ENCODE measurements around the gene SAA4.

The SAA4 gene

DNA sequence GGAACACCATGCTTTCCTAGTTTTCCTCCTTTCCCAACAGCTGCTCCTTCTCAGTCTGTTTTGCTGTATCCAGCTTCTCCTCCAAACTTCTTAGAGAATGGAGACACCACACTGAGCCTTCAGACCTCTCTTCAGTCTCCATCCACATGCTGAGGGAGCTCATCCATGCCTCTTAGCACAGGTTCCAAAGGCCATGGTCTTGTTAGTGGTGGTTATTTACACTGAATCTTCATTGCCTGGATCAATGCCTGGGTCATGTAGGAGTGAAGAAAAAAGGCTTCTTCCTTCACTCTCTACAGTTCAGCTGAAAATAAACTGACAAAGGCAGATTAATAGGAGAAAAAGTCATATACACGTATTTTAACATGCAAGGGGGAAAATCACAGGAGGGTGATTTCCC lies 3.1 kb upstream of the SAA4 start:
- Histone ChIP-seq H3K9ac (ENCODE audit: low read length) (no peak overlapping the region), H3K4me3 (ENCODE audit: low read length) (no peak overlapping the region), H3K4me1 (ENCODE audit: control insufficient read depth, insufficient read depth, low read length) (no peaks in the 10 kb centered on the region), H3K36me3 (ENCODE audit: control insufficient read depth, insufficient read depth, low read length) (no peaks in the 10 kb centered on the region), H3K27ac (ENCODE audit: low read depth, low read length) (no peak overlapping the region), H3K27me3 (ENCODE audit: control insufficient read depth, insufficient read depth, low read length) (no peaks in the 10 kb centered on the region)

DNA sequence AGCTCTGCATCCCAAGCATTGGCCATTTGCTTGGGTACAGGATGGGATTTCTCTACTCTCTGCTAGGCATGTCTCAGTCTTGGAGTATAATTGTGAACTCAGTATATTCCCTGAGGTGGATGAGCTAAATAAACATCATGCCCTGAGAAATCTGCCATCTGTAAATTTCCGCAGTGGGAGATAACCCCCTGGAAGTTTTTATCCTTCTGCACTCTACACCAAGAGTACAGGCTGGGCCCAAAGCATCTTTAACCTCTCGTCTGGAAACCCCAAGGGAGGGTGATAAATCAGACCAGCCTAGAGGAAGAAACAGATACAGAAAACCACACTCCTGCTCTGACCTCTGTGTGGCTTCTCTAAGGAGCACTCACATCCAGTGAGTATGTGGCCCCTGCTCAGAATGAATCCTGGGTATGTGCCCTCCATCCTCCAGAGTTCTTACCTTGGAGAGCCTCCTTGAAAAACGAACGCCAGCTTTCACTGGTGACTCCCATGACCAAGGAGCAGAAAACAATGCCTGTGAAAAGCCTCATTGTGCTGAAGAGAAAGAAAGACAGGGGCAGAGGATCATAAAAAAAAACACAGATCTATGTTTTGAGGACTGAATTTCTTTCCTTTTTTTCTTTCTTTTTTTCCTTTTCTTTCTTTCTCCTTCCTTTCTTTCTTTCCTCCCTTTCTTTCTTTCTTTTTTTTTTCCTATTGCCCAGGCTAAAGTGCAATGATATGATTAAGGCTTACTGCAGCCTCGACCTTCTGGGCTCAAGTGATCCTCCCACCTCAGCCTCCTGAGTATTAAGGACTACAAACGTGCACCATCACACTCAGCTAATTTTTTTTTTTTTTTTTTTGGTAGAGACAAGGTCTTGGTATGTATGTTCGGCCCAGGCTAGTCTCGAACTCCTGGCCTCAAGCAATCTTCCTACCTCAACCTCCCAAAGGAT lies 938 bp downstream of the SAA4 start:
- no peaks in the 10 kb centered on the region for H3K36me3 ChIP-seq (ENCODE audit: control insufficient read depth, insufficient read depth, low read length)
- H3K27ac ChIP-seq (ENCODE audit: low read depth, low read length), result no peak overlapping the region
- no peaks in the 10 kb centered on the region for H3K4me1 ChIP-seq (ENCODE audit: control insufficient read depth, insufficient read depth, low read length)
- no peak overlapping the region for H3K9ac ChIP-seq (ENCODE audit: low read length)
- H3K27me3 ChIP-seq (ENCODE audit: control insufficient read depth, insufficient read depth, low read length), result no peaks in the 10 kb centered on the region
- H3K4me3 ChIP-seq (ENCODE audit: low read length), result no peak overlapping the region

DNA sequence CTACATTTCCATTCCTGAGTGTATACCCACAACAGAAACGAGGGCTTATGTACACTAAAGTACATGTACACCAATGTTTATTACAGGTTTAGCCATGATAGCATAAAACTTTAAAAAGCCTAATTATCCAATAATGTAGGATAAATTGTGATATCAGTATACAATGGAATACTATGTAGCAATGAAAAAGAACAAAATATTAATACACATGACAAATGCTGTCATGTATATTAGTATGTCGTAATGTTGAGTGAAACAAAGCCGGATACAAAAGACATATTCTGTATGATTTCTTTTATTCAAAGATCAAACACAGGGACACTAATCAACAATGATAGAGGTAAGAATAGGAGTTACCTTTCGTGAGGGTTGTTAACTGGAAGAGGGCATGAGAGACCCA lies 2.7 kb downstream of the SAA4 start:
- Histone ChIP-seq H3K27me3 (ENCODE audit: control insufficient read depth, insufficient read depth, low read length) (no peaks in the 10 kb centered on the region), H3K4me3 (ENCODE audit: low read length) (no peak overlapping the region), H3K27ac (ENCODE audit: low read depth, low read length) (no peak overlapping the region), H3K36me3 (ENCODE audit: control insufficient read depth, insufficient read depth, low read length) (no peaks in the 10 kb centered on the region), H3K4me1 (ENCODE audit: control insufficient read depth, insufficient read depth, low read length) (no peaks in the 10 kb centered on the region), H3K9ac (ENCODE audit: low read length) (no peak overlapping the region)

DNA sequence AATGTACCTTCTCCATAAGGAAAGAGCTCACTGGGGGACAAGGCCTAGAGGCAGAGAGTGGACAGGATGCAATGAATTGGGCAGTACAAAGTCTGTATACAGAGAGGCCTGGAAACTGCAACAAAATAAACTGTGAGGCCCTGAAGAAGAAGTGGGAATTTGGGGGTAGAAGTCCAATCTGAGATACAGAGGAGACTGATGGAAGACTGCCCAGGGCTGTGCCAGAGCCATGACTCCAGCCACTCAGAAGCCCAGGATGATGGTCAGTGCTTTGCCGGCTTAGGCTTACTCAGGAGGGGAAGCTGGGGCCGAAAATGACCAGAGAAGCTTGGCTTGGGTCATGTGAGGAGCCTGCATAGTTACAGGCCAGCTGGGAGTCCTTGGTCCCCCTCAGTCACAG lies 5.7 kb downstream of the SAA4 start:
- Histone ChIP-seq H3K4me1 (ENCODE audit: control insufficient read depth, insufficient read depth, low read length) (no peaks in the 10 kb centered on the region), H3K27me3 (ENCODE audit: control insufficient read depth, insufficient read depth, low read length) (no peaks in the 10 kb centered on the region), H3K4me3 (ENCODE audit: low read length) (no peak overlapping the region), H3K36me3 (ENCODE audit: control insufficient read depth, insufficient read depth, low read length) (no peaks in the 10 kb centered on the region), H3K27ac (ENCODE audit: low read depth, low read length) (no peak overlapping the region), H3K9ac (ENCODE audit: low read length) (no peak overlapping the region)

DNA sequence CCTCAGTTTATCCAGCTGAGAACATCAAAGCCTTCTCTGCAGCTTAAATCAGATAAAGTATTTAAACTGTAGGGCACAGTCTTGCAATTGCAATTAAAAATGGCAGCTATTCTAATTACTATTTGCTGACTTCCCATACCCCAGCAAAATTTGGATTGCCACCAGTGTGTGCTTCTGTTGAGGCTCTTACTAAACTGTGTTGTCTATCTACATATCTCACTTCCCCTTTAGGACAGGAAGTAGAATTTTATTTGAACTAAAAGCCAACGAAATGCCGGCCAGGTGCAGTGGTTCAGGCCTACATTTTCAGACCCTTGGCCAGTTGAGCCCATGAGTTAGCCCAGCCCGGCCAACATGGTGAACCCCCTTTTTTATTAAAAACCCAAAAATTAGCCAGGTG lies 7.1 kb downstream of the SAA4 start:
- Histone ChIP-seq H3K4me3 (ENCODE audit: low read length) (no peak overlapping the region), H3K27me3 (ENCODE audit: control insufficient read depth, insufficient read depth, low read length) (no peaks in the 10 kb centered on the region), H3K4me1 (ENCODE audit: control insufficient read depth, insufficient read depth, low read length) (no peaks in the 10 kb centered on the region), H3K27ac (ENCODE audit: low read depth, low read length) (no peak overlapping the region), H3K9ac (ENCODE audit: low read length) (no peak overlapping the region), H3K36me3 (ENCODE audit: control insufficient read depth, insufficient read depth, low read length) (no peaks in the 10 kb centered on the region)

DNA sequence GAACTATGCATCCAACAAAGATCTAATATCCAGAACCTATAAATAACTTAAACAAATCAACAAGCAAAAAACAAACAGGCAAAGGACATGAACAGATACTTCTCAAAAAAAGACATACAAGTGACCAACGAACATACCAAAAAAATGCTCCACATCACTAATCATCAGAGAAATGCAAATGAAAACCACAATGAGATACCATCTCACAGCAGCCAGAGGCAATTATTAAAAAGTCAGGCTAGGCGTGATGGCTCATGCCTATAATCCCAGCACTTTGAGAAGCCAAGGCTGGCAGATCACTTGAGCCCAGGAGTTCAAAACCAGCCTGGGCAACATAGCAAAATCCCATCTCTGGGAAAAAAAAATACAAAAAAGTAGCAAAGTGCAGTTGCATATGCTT lies 10.7 kb downstream of the SAA4 start:
- Histone ChIP-seq H3K9ac (ENCODE audit: low read length) (no peak overlapping the region), H3K36me3 (ENCODE audit: control insufficient read depth, insufficient read depth, low read length) (no peaks in the 10 kb centered on the region), H3K27ac (ENCODE audit: low read depth, low read length) (no peak overlapping the region), H3K27me3 (ENCODE audit: control insufficient read depth, insufficient read depth, low read length) (no peaks in the 10 kb centered on the region), H3K4me1 (ENCODE audit: control insufficient read depth, insufficient read depth, low read length) (no peaks in the 10 kb centered on the region), H3K4me3 (ENCODE audit: low read length) (no peak overlapping the region)

DNA sequence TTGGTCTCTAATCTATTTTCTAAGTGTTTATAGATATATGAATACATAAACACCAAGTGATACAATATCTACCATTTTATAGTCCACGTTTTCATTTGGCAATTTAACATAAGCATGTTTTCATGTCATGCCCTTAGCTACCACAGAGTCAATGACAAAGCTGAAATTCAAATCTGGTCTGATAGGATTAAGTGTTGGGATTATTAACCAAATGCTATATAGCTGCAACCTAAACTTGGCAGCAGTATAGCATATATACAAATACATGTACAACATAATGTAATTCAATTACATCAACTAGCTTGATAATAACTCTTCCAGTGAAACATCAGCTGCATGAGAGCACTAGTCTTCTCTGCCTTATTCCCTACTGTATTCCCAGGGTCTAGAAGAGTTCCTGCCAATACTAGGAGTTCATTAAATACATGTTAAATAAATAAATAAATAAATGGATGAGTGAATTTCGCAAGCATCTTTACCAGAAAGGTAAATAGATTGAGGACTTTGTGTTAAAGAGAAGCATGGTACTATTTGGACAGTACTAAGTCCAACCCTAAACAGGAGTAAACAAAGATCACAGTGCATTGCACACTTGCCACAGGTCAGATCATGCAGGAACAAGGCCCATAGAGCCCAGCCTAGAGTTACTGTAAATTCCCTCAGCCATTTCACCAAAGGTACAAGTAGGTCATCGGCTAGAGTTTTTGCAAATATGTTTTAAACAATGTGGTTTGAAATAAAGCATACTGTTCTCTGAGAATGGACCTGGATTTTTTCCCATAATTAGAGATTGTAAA lies 12.8 kb downstream of the SAA4 start:
- no peaks in the 10 kb centered on the region for H3K36me3 ChIP-seq (ENCODE audit: control insufficient read depth, insufficient read depth, low read length)
- H3K9ac ChIP-seq (ENCODE audit: low read length), result no peak overlapping the region
- no peaks in the 10 kb centered on the region for H3K4me1 ChIP-seq (ENCODE audit: control insufficient read depth, insufficient read depth, low read length)
- H3K27ac ChIP-seq (ENCODE audit: low read depth, low read length), result no peak overlapping the region
- no peak overlapping the region for H3K4me3 ChIP-seq (ENCODE audit: low read length)
- no peaks in the 10 kb centered on the region for H3K27me3 ChIP-seq (ENCODE audit: control insufficient read depth, insufficient read depth, low read length)

DNA sequence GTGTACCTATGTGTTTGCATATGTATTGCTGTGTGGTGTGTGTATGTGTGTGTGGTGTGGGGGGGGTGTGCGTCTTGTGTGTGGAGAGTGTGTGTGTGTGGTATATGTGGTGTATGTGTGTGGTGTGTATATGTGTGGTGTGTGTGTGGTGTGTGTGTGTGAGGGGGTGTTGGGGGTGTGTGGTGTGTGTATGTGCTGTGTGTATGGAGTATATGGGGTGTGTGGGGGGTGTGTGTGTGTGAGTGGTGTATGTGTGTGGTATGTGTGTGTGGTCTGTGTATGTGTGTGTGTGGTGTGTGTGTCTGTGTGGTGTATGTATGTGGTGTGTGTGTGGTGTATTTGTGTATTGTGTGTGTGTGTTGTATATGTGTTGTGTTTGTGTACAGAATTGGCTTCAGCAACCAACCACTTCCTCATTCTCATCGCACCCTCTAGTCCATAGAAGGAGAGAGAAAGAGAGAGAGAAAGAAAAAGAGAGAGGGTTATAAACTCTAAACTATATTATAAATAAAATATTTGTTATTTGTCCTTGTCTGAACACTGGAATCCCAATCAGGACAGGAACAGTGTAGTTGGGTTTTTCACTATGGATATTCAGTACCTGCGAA lies 13.7 kb downstream of the SAA4 start:
- no peak overlapping the region for H3K9ac ChIP-seq (ENCODE audit: low read length)
- no peaks in the 10 kb centered on the region for H3K4me1 ChIP-seq (ENCODE audit: control insufficient read depth, insufficient read depth, low read length)
- H3K4me3 ChIP-seq (ENCODE audit: low read length), result no peak overlapping the region
- H3K27ac ChIP-seq (ENCODE audit: low read depth, low read length), result no peak overlapping the region
- H3K27me3 ChIP-seq (ENCODE audit: control insufficient read depth, insufficient read depth, low read length), result no peaks in the 10 kb centered on the region
- H3K36me3 ChIP-seq (ENCODE audit: control insufficient read depth, insufficient read depth, low read length), result no peaks in the 10 kb centered on the region

DNA sequence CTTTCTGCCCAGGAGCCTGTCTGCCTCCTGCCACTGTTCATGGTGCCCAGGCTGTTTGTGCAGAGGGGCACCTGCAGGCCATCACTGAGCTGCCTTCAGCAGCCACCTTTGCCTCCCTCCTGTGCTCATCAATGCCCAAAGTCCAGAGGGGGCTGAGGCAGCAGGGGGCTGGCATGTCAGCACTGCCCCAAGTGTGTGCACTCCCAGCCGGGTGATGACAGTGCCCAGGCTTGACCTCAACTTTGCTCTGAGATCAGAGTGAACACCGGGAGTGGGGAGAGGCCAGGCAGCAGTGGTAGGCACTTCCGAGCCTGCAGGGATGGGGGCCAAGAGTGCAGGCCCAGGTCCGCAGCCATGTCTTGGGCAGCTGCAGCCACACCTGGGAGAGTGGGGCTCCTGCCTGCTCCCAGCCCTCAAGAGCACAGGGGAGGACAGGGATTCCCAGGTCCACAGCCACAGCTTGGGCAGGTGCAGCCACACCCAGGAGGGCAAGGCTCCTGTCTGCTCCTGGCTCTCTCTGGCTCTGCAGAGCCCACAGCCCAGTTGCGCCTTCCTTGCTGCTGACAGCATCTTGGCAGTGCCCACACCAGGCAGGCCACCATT lies 15.2 kb downstream of the SAA4 start:
- H3K9ac ChIP-seq (ENCODE audit: low read length), result no peak overlapping the region
- H3K27me3 ChIP-seq (ENCODE audit: control insufficient read depth, insufficient read depth, low read length), result no peaks in the 10 kb centered on the region
- no peaks in the 10 kb centered on the region for H3K4me1 ChIP-seq (ENCODE audit: control insufficient read depth, insufficient read depth, low read length)
- no peak overlapping the region for H3K4me3 ChIP-seq (ENCODE audit: low read length)
- H3K27ac ChIP-seq (ENCODE audit: low read depth, low read length), result no peak overlapping the region
- H3K36me3 ChIP-seq (ENCODE audit: control insufficient read depth, insufficient read depth, low read length), result no peaks in the 10 kb centered on the region

DNA sequence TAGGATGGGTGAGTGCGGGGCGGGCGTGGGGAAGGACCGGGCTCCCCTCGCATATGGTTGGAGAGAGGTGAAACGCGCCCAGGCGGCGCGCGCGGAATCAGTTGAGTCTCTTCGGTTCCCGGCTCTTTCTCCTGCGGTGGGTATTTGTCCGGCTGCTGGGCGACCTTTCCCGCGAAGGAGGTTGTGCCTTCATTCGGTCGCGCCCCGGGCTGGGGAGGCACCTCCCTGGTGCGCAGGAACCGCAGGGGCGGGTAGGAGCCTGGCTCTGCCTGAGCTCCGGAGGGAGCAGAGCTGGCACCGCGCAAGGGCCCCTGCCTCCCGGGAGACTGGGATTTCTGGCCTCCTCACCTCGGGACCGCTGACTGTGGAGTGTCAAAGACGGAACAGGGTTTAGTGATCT lies 27.5 kb downstream of the SAA4 start:
- no peak overlapping the region for H3K4me3 ChIP-seq (ENCODE audit: low read length)
- H3K27me3 ChIP-seq (ENCODE audit: control insufficient read depth, insufficient read depth, low read length), result peaks cover 3% of the 10 kb centered on the region
- H3K27ac ChIP-seq (ENCODE audit: low read depth, low read length), result no peak overlapping the region
- no peaks in the 10 kb centered on the region for H3K36me3 ChIP-seq (ENCODE audit: control insufficient read depth, insufficient read depth, low read length)
- no peaks in the 10 kb centered on the region for H3K4me1 ChIP-seq (ENCODE audit: control insufficient read depth, insufficient read depth, low read length)
- H3K9ac ChIP-seq (ENCODE audit: low read length), result no peak overlapping the region

DNA sequence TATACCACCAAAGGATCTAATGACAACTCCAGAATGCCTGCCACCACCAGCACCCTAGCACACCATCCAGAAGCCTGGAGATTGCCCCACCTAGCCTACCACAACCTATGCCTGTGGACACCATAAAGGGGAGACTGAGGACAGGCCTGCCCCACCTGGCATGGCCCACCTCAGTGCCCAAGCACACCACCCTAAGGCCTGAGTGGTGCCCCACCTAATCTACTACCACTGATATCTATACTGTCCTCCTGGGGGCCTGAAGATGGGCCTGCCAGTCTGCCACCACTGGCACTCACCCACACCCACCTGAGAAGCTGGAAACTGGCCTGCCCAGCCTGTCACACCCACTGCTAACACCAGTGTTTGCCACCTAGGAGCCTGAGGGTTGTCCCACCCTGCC lies 31.8 kb downstream of the SAA4 start:
- Histone ChIP-seq H3K4me1 (ENCODE audit: control insufficient read depth, insufficient read depth, low read length) (no peaks in the 10 kb centered on the region), H3K36me3 (ENCODE audit: control insufficient read depth, insufficient read depth, low read length) (no peaks in the 10 kb centered on the region), H3K27me3 (ENCODE audit: control insufficient read depth, insufficient read depth, low read length) (peaks cover 3% of the 10 kb centered on the region), H3K9ac (ENCODE audit: low read length) (no peak overlapping the region), H3K27ac (ENCODE audit: low read depth, low read length) (no peak overlapping the region), H3K4me3 (ENCODE audit: low read length) (no peak overlapping the region)

DNA sequence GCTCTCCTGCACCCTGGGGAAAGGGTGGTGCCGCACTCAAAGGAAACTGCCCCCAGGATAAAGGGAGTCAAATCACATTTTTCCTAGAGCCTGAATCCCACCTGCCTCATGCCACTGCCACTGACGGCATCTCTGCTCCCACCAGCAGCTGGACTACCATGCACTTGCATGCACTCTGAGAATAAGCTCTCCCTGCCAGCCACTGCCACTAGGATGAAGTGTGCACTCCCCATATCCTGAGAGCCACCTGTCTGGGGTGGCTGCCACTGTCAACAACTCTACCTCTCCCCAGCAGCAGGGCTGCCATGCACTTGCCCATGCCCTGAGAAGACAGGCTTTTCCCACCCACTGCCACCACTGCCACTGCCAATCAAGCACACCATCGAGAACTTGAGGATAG lies 32.4 kb downstream of the SAA4 start:
- H3K4me3 ChIP-seq (ENCODE audit: low read length), result no peak overlapping the region
- no peak overlapping the region for H3K9ac ChIP-seq (ENCODE audit: low read length)
- no peak overlapping the region for H3K27ac ChIP-seq (ENCODE audit: low read depth, low read length)
- H3K36me3 ChIP-seq (ENCODE audit: control insufficient read depth, insufficient read depth, low read length), result no peaks in the 10 kb centered on the region
- peaks cover 3% of the 10 kb centered on the region for H3K27me3 ChIP-seq (ENCODE audit: control insufficient read depth, insufficient read depth, low read length)
- no peaks in the 10 kb centered on the region for H3K4me1 ChIP-seq (ENCODE audit: control insufficient read depth, insufficient read depth, low read length)
